Raji (cell line): ENCODE measurements around the gene CLTC.

ENCODE experiments used
- POLR2A ChIP-seq: IDR thresholded peaks from 2 replicates; pipeline ENCODE4 v1.6.1; 2011; ENCODE audit warnings: low read depth, low read length, control low read depth; ENCODE audit not compliant: insufficient read depth

Gene CLTC

DNA sequence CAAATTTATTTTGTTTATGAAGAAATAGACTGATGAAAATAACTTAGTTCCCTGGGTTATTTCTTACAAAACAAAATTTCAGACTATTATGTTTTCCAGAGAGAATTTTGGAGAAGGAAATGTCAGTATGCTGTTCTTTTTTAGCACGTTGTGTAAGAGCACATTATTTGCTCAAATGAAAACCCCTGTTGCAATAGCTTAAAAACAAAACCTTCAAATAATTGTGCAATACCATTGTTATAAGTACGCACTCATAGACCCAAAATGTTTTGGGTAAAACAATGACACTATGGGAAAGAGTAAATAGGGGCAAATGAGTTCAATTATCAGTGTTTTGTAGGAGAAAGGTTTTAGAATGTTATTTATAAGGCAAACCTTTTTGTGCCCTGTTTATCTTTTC lies 106.0 kb downstream of the CLTC start:
- TF ChIP-seq POLR2A = no peak

DNA sequence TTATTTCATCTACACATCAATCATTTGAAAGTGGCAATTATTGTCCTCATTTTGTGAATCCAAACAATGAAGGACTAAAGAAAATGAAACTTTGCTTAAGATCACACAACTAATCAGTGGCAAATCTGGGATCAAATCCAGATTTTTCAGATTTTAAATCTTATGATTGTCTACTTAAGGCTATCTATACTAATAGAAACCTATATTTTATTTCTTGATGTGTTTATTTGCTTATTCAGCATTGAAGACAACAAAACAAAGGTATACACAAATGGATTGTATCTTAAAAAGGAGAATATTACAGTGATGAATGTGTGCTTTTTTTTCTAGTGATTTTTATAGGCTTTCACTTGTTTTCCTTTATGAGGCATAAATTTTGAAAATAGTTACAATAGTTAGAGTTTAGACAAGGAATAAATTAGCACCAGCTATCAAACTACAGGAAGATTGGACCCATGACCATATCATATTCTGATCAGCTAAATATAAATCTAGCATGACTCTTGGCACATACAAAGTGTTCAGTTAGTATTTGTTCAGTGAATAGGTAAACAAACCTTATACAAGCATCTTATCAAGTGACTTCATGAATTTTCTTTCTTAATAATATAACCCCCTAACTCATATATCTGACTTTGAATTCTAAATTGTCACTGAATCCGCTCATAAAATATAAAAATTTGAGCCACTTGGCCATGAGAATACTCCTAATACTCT lies 108.3 kb downstream of the CLTC start:
- TF ChIP-seq POLR2A = no peak

DNA sequence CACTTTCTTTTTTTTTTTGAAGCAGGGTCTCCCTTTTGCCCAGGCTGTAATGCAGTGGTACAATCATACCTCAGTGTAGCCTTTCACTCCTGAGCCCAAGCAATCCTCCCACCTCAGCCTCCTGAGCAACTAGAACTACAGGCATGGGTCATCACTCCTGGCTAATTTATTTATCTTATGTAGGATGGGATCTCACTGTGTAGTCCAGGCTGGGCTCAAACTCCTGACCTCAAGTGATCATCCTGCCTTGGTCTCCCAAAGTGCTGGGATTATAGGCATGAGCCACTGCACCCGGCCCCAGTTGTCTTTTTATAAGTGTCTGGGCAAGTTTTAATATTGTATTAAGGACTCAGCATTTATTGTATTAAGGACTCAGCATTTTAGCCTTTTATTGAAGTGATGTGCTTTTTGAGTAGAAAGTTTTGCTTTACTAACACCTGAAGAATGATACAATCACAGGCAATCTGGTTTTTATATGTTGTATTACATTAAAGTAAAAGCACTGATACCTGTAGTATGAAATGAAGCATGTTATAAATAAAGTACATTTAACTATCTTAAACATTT lies 110.7 kb downstream of the CLTC start:
- no peak for TF ChIP-seq POLR2A

DNA sequence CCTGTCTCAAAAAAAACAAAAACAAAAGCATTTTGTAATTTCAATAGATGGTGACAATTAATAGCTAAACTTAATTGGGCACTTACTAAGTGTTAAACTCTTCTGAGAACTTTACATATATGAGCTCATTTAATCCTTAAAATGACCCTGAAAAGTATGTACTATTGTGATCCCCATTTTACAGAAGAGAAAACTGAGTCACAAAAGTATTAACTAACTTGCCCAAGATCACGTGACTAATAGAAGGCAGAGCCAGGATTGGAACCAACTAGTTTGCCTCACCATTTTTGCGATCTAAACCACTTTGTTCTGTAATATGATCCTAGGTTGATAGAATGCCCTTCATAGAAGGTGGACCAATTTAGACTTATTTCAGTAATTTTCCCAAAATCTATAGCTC lies 114.0 kb downstream of the CLTC start:
- TF ChIP-seq POLR2A = no peak

DNA sequence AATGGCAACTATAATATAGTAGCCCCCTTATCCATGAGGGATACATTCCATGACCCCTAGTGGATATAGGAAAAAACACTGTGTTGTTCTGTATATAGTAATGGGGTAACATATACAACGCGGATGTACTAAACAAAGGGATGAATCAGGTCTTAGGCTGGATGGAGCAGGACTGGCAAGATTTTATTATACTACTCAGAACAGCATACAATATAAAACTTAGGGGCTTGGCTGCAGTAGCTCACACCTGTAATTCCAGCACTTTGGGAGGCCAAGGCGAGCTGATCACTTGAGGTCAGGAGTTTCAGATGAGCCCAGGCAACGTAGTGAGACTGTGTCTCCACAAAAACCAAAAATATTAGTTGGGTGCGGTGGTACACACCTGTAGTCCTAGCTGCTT lies 114.5 kb downstream of the CLTC start:
- TF ChIP-seq POLR2A = no peak

DNA sequence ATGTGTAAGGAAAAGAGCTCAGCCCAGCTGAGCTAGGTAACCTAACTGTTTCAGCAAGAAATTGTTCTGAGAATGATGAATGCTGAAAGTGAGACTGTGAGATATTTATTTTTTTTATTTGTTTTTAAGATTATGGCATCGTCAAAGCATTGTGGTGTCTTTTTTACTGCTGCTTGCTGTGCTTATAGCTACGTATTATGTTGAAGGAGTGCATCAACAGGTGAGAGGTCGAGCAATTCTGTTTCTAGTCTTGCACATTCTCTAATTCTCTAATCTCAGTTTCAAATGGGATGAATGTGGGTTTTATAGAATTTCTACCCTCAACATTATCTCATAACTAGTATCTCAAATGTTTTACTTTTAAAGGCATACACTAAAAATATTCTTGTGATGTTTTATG lies 117.6 kb downstream of the CLTC start:
- TF ChIP-seq POLR2A = no peak

DNA sequence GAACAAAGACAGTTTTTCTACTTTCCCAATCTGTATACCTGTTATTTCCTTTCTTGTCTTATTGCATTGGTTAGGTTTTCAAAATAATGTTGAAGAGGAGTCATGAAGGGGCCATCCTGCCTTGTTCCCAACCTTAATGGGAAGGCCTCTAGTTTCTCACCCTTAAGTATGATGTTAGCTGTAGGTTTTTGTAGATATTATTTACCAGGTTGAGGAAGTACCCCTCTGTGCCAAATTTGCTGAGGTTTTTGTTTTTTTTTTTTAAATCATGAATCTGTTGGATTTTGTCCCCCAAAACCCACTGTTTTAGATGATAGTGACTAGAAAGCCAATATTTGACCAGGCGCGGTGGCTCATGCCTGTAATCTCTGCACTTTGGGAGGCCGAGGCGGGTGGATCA lies 124.1 kb downstream of the CLTC start:
- TF ChIP-seq POLR2A = no peak

DNA sequence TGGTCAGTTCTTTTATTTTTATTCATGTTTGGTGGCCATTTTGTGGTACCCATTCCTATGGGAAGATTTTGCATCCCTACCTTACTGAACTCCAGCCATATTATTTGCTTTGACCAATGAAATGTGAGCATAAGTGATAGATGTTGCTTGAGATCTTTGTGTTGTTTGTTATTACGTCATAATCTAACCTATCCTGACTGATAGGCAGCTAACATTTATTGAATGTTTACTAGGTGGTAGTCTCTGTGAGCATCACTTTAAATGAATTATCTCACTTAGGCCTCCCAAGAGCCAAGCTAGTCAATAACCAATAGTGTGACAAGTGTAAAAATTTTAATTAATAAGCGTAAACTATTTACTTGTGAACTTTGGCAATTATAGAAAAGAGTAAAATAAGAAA lies 125.3 kb downstream of the CLTC start:
- no peak for TF ChIP-seq POLR2A
